ENCODE measurements around the gene MYO5C.

The MYO5C gene

GRCh38 chr15:52295421-52296001 is at the start of gene MYO5C:
Gene MYO5C (minus strand): TSS chr15:52295804. CDS start chr15:52295636, 168 bp downstream.
- Histone ChIP-seq H3K4me3 (ENCODE audit: low read length) (peak within 1 kb of the TSS; percentile 72), H3K27me3 (ENCODE audit: control insufficient read depth, insufficient read depth, low read length) (no peaks in the 10 kb centered on the region), H3K36me3 (ENCODE audit: control insufficient read depth, insufficient read depth, low read length) (no peaks in the 10 kb centered on the region; the same call in 1 of the 2 replicates), H3K9me3 (ENCODE audit: control insufficient read depth, insufficient read depth, low read length) (no peaks in the 10 kb centered on the region), H3K27ac (ENCODE audit: low read length) (no peak within 1 kb of the TSS), H3K4me1 (ENCODE audit: control insufficient read depth, insufficient read depth, low read length) (peaks cover 2% of the 10 kb centered on the region; the same call in 1 of the 2 replicates)
- DNase-seq (ENCODE audit: low read depth, low spot score): peak; percentile 52
- no CpG with 5 or more reads among the region's 65 CpGs for WGBS (ENCODE audit: insufficient coverage, insufficient read length)

GRCh38 chr15:52344592-52344991 is 49.0 kb upstream of the MYO5C start:
- Histone ChIP-seq H3K4me1 (ENCODE audit: control insufficient read depth, insufficient read depth, low read length) (no peaks in the 10 kb centered on the region), H3K27me3 (ENCODE audit: control insufficient read depth, insufficient read depth, low read length) (no peaks in the 10 kb centered on the region), H3K9me3 (ENCODE audit: control insufficient read depth, insufficient read depth, low read length) (no peaks in the 10 kb centered on the region), H3K36me3 (ENCODE audit: control insufficient read depth, insufficient read depth, low read length) (no peaks in the 10 kb centered on the region), H3K27ac (ENCODE audit: low read length) (no peak overlapping the region), H3K4me3 (ENCODE audit: low read length) (no peak overlapping the region)
- DNase-seq (ENCODE audit: low read depth, low spot score): no peak
- no CpG with 5 or more reads among the region's 1 CpG for WGBS (ENCODE audit: insufficient coverage, insufficient read length)

GRCh38 chr15:52343831-52344230 is 48.2 kb upstream of the MYO5C start:
- Histone ChIP-seq H3K9me3 (ENCODE audit: control insufficient read depth, insufficient read depth, low read length) (no peaks in the 10 kb centered on the region), H3K4me3 (ENCODE audit: low read length) (no peak overlapping the region), H3K27ac (ENCODE audit: low read length) (no peak overlapping the region), H3K4me1 (ENCODE audit: control insufficient read depth, insufficient read depth, low read length) (no peaks in the 10 kb centered on the region), H3K36me3 (ENCODE audit: control insufficient read depth, insufficient read depth, low read length) (no peaks in the 10 kb centered on the region), H3K27me3 (ENCODE audit: control insufficient read depth, insufficient read depth, low read length) (no peaks in the 10 kb centered on the region)
- DNase-seq (ENCODE audit: low read depth, low spot score): no peak
- no CpG with 5 or more reads among the region's 3 CpGs for WGBS (ENCODE audit: insufficient coverage, insufficient read length)

GRCh38 chr15:52340093-52340492 is 44.5 kb upstream of the MYO5C start:
- no peak for DNase-seq (ENCODE audit: low read depth, low spot score)
- Histone ChIP-seq H3K9me3 (ENCODE audit: control insufficient read depth, insufficient read depth, low read length) (no peaks in the 10 kb centered on the region), H3K4me1 (ENCODE audit: control insufficient read depth, insufficient read depth, low read length) (0 out of 2 replicates have a peak, but pooled peaks cover 1% of the 10 kb centered on the region), H3K27me3 (ENCODE audit: control insufficient read depth, insufficient read depth, low read length) (no peaks in the 10 kb centered on the region), H3K36me3 (ENCODE audit: control insufficient read depth, insufficient read depth, low read length) (no peaks in the 10 kb centered on the region), H3K4me3 (ENCODE audit: low read length) (no peak overlapping the region), H3K27ac (ENCODE audit: low read length) (no peak overlapping the region)
- WGBS (ENCODE audit: insufficient coverage, insufficient read length): no CpG with 5 or more reads among the region's 16 CpGs

- no CpG with 5 or more reads among the region's 1 CpG for WGBS (ENCODE audit: insufficient coverage, insufficient read length)
- Histone ChIP-seq H3K27me3 (ENCODE audit: control insufficient read depth, insufficient read depth, low read length) (no peaks in the 10 kb centered on the region), H3K36me3 (ENCODE audit: control insufficient read depth, insufficient read depth, low read length) (no peaks in the 10 kb centered on the region), H3K4me3 (ENCODE audit: low read length) (no peak overlapping the region), H3K4me1 (ENCODE audit: control insufficient read depth, insufficient read depth, low read length) (0 out of 2 replicates have a peak, but pooled peaks cover 1% of the 10 kb centered on the region), H3K27ac (ENCODE audit: low read length) (no peak overlapping the region), H3K9me3 (ENCODE audit: control insufficient read depth, insufficient read depth, low read length) (no peaks in the 10 kb centered on the region)
- no peak for DNase-seq (ENCODE audit: low read depth, low spot score)
Measured at GRCh38 chr15:52338891-52339290, 43.3 kb upstream of the MYO5C start.

- Histone ChIP-seq H3K9me3 (ENCODE audit: control insufficient read depth, insufficient read depth, low read length) (no peaks in the 10 kb centered on the region), H3K4me3 (ENCODE audit: low read length) (no peak overlapping the region), H3K36me3 (ENCODE audit: control insufficient read depth, insufficient read depth, low read length) (no peaks in the 10 kb centered on the region), H3K4me1 (ENCODE audit: control insufficient read depth, insufficient read depth, low read length) (0 out of 2 replicates have a peak, but pooled peaks cover 1% of the 10 kb centered on the region), H3K27me3 (ENCODE audit: control insufficient read depth, insufficient read depth, low read length) (no peaks in the 10 kb centered on the region), H3K27ac (ENCODE audit: low read length) (no peak overlapping the region)
- DNase-seq (ENCODE audit: low read depth, low spot score): no peak
- WGBS (ENCODE audit: insufficient coverage, insufficient read length): no CpG with 5 or more reads among the region's 3 CpGs
Measured at GRCh38 chr15:52338058-52338457, 42.5 kb upstream of the MYO5C start.

- Histone ChIP-seq H3K4me1 (ENCODE audit: control insufficient read depth, insufficient read depth, low read length) (0 out of 2 replicates have a peak, but pooled peaks cover 1% of the 10 kb centered on the region), H3K4me3 (ENCODE audit: low read length) (no peak overlapping the region), H3K9me3 (ENCODE audit: control insufficient read depth, insufficient read depth, low read length) (no peaks in the 10 kb centered on the region), H3K36me3 (ENCODE audit: control insufficient read depth, insufficient read depth, low read length) (no peaks in the 10 kb centered on the region), H3K27me3 (ENCODE audit: control insufficient read depth, insufficient read depth, low read length) (no peaks in the 10 kb centered on the region; the same call in 1 of the 2 replicates), H3K27ac (ENCODE audit: low read length) (no peak overlapping the region)
- WGBS (ENCODE audit: insufficient coverage, insufficient read length): no CpG with 5 or more reads among the region's 5 CpGs
- DNase-seq (ENCODE audit: low read depth, low spot score): no peak
Measured at GRCh38 chr15:52337198-52337853, 41.7 kb upstream of the MYO5C start.

GRCh38 chr15:52336529-52336928 is 40.9 kb upstream of the MYO5C start:
- DNase-seq (ENCODE audit: low read depth, low spot score): no peak
- Histone ChIP-seq H3K36me3 (ENCODE audit: control insufficient read depth, insufficient read depth, low read length) (no peaks in the 10 kb centered on the region), H3K27me3 (ENCODE audit: control insufficient read depth, insufficient read depth, low read length) (no peaks in the 10 kb centered on the region; the same call in 1 of the 2 replicates), H3K4me1 (ENCODE audit: control insufficient read depth, insufficient read depth, low read length) (0 out of 2 replicates have a peak, but pooled peaks cover 1% of the 10 kb centered on the region), H3K4me3 (ENCODE audit: low read length) (no peak overlapping the region), H3K9me3 (ENCODE audit: control insufficient read depth, insufficient read depth, low read length) (no peaks in the 10 kb centered on the region), H3K27ac (ENCODE audit: low read length) (no peak overlapping the region)
- WGBS (ENCODE audit: insufficient coverage, insufficient read length): no CpG with 5 or more reads among the region's 4 CpGs

- DNase-seq (ENCODE audit: low read depth, low spot score): no peak
Measured at GRCh38 chr15:52334491-52335160, 39.0 kb upstream of the MYO5C start.

GRCh38 chr15:52331490-52332240 is 36.1 kb upstream of the MYO5C start:
- H3K4me3 ChIP-seq (ENCODE audit: low read length): no peak overlapping the region
- no peaks in the 10 kb centered on the region for H3K9me3 ChIP-seq (ENCODE audit: control insufficient read depth, insufficient read depth, low read length)
- no peaks in the 10 kb centered on the region; the same call in 1 of the 2 replicates for H3K27me3 ChIP-seq (ENCODE audit: control insufficient read depth, insufficient read depth, low read length)
- no peak for DNase-seq (ENCODE audit: low read depth, low spot score)
- no peak overlapping the region for H3K27ac ChIP-seq (ENCODE audit: low read length)
- H3K4me1 ChIP-seq (ENCODE audit: control insufficient read depth, insufficient read depth, low read length): no peaks in the 10 kb centered on the region
- no peaks in the 10 kb centered on the region; the same call in 1 of the 2 replicates for H3K36me3 ChIP-seq (ENCODE audit: control insufficient read depth, insufficient read depth, low read length)
- WGBS (ENCODE audit: insufficient coverage, insufficient read length): no CpG with 5 or more reads among the region's 6 CpGs

More at GRCh38 chr15:52334491-52335160, 39.0 kb upstream of the MYO5C start:
- 0 out of 2 replicates have a peak, but pooled peaks cover 1% of the 10 kb centered on the region for H3K4me1 ChIP-seq (ENCODE audit: control insufficient read depth, insufficient read depth, low read length)
- no peaks in the 10 kb centered on the region; the same call in 1 of the 2 replicates for H3K27me3 ChIP-seq (ENCODE audit: control insufficient read depth, insufficient read depth, low read length)
- H3K9me3 ChIP-seq (ENCODE audit: control insufficient read depth, insufficient read depth, low read length): no peaks in the 10 kb centered on the region
- no peak overlapping the region for H3K4me3 ChIP-seq (ENCODE audit: low read length)
- no peak overlapping the region for H3K27ac ChIP-seq (ENCODE audit: low read length)
- H3K36me3 ChIP-seq (ENCODE audit: control insufficient read depth, insufficient read depth, low read length): no peaks in the 10 kb centered on the region
- WGBS (ENCODE audit: insufficient coverage, insufficient read length): no CpG with 5 or more reads among the region's 3 CpGs

Measured in iPS DF 6.9 (cell line).